LNCaP clone FGC (cell line): ENCODE results near the gene GSK3B.
"Not testable (repeated sequence)": the region's sequence is repeated elsewhere in the genome, so short reads cannot be mapped to it uniquely, and the experiment has no call there.

ENCODE experiments used
- DNase-seq: peaks from one replicate; pipeline ENCODE4 v3.0.0-alpha.2; 2011; ENCODE audit warnings: low read depth
- H3K4me3 ChIP-seq: 2 replicates; pipeline ENCODE4 v1.5.1; 2011; ENCODE audit warnings: mild to moderate bottlenecking, low read depth, low read length, control low read depth
- CTCF ChIP-seq: IDR thresholded peaks from 2 replicates; pipeline ENCODE4 v1.5.1; 2012; ENCODE audit warnings: mild to moderate bottlenecking; ENCODE audit not compliant: control insufficient read depth, insufficient read depth; ENCODE audit errors: extremely low read depth

Gene GSK3B

DNA sequence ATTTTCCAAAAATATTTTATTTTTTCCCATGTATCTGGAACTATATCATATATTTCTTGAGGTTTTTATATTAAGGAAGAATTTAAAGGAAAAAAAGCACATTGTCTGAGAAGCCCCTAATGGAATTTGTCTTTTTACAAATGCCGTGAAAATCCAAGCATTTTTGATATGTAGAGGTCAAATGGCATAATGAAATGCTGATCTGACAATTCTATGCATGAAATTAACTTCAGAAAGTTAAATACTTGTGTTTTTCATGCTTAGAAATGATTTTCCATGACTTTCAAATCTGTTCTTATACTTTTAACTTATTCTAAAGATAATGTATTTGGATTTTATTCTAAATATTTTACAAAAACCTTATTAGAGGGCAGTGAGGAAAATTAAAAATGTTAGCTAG lies 193.1 kb downstream of the GSK3B start:
- no peak overlapping the region for H3K4me3 ChIP-seq
- DNase-seq: no peak

GRCh38 chr3:119899192-119899511 lies 195.1 kb downstream of the GSK3B start:
- no peak for TF ChIP-seq CTCF
- no peak overlapping the region for H3K4me3 ChIP-seq
- no peak for DNase-seq

More for the DNA sequence above, 193.1 kb downstream of the GSK3B start:
- no peak for TF ChIP-seq CTCF

DNA sequence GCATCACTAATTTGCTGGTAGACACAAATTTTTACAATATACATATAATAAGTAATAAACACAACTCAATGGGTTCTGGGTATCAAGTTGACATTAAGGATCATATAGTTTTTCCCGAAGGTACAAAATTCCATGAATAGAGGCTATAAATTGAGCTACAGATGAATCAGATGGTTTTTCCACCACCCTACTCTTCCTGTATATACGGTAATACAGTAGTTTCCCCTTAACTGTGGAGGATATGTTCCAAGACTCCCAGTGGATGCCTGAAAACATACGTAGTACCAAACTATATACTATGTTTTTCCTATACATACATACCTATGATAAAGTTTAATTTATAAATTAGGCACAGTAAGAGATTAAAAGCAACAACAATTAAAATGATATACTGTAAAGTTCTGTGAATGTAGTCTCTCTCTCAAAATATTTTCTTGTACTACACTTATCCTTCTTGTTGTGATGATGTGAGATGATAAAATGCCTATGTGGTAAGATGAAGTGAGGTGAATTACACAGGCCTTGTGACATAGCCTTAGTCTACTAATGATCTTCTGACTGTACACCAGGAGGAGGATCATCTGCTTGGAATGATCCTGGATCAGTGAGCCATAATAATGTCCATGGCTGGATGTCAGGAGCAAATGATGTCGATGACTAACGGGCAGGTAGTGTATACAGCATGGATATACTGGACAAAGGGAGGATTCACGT lies 195.6 kb downstream of the GSK3B start:
- no peak for TF ChIP-seq CTCF
- no peak overlapping the region for H3K4me3 ChIP-seq
- DNase-seq: no peak

DNA sequence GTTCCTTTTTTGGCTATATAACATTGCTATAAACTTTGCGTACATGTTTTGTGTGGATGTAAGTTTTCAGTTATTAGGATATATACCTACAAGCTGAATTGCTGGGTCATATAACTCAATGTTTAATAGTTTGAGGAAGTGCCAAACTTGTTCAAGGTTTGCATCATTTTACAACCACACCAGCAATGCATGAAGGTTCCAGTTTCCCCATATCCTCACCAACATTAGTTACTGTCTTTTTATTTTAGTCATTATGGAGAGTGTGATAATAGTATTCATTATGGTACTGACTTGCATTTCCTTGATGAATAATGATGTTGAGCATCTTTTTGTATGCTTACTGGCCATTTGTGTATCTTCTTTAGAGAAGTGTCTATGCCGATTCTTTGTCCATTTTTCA lies 200.1 kb downstream of the GSK3B start:
- H3K4me3 ChIP-seq: no peak overlapping the region
- TF ChIP-seq CTCF: no peak
- no peak for DNase-seq

DNA sequence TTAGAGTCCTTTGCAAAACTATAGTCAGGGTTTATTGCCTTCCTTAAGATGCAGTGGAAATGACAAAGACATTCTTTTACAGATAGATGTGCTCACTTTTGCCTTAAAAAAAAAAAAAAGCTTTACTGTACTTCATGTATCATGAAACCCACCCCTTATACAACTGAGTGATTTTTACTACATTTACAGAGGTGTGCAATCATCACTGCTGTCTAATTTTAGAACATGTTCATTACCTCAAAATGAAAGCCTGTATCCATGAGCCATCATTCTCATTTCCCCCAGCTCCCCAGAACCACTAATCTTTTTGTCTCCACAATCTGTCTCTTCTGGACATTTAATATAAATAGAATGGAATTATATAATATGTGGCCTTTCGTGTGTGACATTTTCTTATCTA lies 200.5 kb downstream of the GSK3B start:
- DNase-seq: no peak
- no peak overlapping the region for H3K4me3 ChIP-seq
- no peak for TF ChIP-seq CTCF

- no peak overlapping the region for H3K4me3 ChIP-seq
- TF ChIP-seq CTCF: peak; percentile 60
- DNase-seq: peak; percentile 54
Observed at GRCh38 chr3:119891944-119892721, 202.1 kb downstream of the GSK3B start.

- DNase-seq, H3K4me3 ChIP-seq: not testable (repeated sequence)
Observed at GRCh38 chr3:119888681-119889080, 205.6 kb downstream of the GSK3B start.
